Activated naive CD8-positive, alpha-beta T cell treated with anti-CD3 and anti-CD28 coated beads, Interleukin-2, amount 50 U/mL, for 24 hours (primary cell): ENCODE results near the gene ACYP2.
"Not testable (repeated sequence)": the region's sequence is repeated elsewhere in the genome, so short reads cannot be mapped to it uniquely, and the experiment has no call there.

ENCODE experiments used
- ATAC-seq: fragments of 150-1000 bp; cut with Tn5 transposase; one replicate; pipeline ENCODE4 v1.10.0; 2021
- DNase-seq: peaks from one replicate; pipeline ENCODE4 v3.0.0; 2021
- H3K27ac Mint-ChIP-seq: one replicate; pipeline ENCODE4 v1.8.0; 2021; ENCODE audit warnings: mild to moderate bottlenecking, mixed read lengths
- H3K27me3 Mint-ChIP-seq: one replicate; pipeline ENCODE4 v1.8.0; 2021; ENCODE audit warnings: mixed read lengths
- H3K36me3 Mint-ChIP-seq: one replicate; pipeline ENCODE4 v1.8.0; 2021; ENCODE audit warnings: low read depth, mixed read lengths
- H3K4me1 Mint-ChIP-seq: one replicate; pipeline ENCODE4 v1.8.0; 2021; ENCODE audit warnings: mixed read lengths
- H3K4me3 Mint-ChIP-seq: one replicate; pipeline ENCODE4 v1.8.0; 2021; ENCODE audit warnings: mild to moderate bottlenecking, moderate library complexity, mixed read lengths
- H3K9me3 Mint-ChIP-seq: one replicate; pipeline ENCODE4 v1.8.0; 2021; ENCODE audit warnings: mixed read lengths

ACYP2 gene

DNA sequence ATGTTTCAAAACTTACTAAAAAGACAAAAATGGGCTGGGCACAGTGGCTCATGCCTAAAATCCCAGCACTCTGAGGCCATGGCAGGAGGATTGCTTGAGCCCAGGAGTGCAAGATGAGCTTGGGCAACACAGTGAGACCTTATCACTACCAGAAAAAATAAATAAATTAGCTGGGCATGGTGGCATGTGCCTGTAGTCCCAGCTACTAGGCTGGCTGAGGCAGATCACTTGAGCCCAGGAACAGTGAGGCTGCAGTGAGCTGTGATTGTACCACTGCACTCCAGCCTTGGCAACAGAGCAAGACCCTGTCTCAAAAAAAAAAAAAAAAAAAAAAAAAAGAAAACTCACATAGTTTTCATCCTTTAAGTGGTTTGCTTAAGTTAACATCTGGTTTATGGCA lies 134.2 kb downstream of the ACYP2 start:
- peaks cover 5% of the 10 kb centered on the region for H3K9me3 Mint-ChIP-seq

DNA sequence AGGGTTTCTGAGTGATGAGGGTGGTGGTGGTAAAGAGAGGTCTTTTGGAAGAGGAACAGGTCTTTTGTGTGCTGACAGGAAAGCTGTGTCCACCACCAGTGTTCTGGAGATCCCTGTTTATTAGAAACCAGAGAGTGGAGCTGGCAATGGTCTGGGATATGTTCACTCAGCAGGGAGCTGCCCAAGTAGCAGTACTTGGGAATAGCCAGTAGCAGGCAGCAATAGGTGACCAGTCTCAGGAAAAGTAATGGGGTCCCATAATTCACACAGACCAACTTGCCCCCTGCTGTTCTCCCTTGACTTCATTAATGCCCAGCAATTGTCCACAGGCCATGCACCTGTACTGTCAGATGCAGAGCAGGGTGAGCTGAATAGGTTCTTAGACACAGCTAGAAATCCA lies 138.8 kb downstream of the ACYP2 start:
- peaks cover 7% of the 10 kb centered on the region for H3K36me3 Mint-ChIP-seq
- H3K9me3 Mint-ChIP-seq: no peaks in the 10 kb centered on the region
- no peak overlapping the region for H3K4me3 Mint-ChIP-seq
- no peak for ATAC-seq
- no peak for DNase-seq
- no peaks in the 10 kb centered on the region for H3K4me1 Mint-ChIP-seq
- H3K27me3 Mint-ChIP-seq: no peaks in the 10 kb centered on the region
- no peak overlapping the region for H3K27ac Mint-ChIP-seq

More for the DNA sequence above, 134.2 kb downstream of the ACYP2 start:
- no peak for DNase-seq
- Mint-ChIP-seq H3K27ac (no peak overlapping the region), H3K4me1 (no peaks in the 10 kb centered on the region), H3K4me3 (no peak overlapping the region), H3K27me3 (no peaks in the 10 kb centered on the region), H3K36me3 (peaks cover 4% of the 10 kb centered on the region)
- no peak for ATAC-seq

GRCh38 chr2:54255230-54256090 lies 140.0 kb downstream of the ACYP2 start:
- no peak for ATAC-seq
- Mint-ChIP-seq H3K36me3 (peaks cover 7% of the 10 kb centered on the region), H3K4me3 (no peak overlapping the region), H3K4me1 (no peaks in the 10 kb centered on the region), H3K27ac (no peak overlapping the region), H3K27me3 (no peaks in the 10 kb centered on the region), H3K9me3 (no peaks in the 10 kb centered on the region)
- no peak for DNase-seq

GRCh38 chr2:54256091-54256694 lies 140.8 kb downstream of the ACYP2 start, which contains the start of gene TSPYL6:
TSPYL6 (minus strand) TSS chr2:54256229; CDS start chr2:54256151, 78 bp downstream.
- no peak for DNase-seq
- Mint-ChIP-seq H3K9me3 (no peaks in the 10 kb centered on the region), H3K4me1 (no peaks in the 10 kb centered on the region), H3K27me3 (no peaks in the 10 kb centered on the region), H3K36me3 (peaks cover 7% of the 10 kb centered on the region), H3K4me3 (no peak within 1 kb of the TSS), H3K27ac (no peak within 1 kb of the TSS)
- ATAC-seq: no peak

DNA sequence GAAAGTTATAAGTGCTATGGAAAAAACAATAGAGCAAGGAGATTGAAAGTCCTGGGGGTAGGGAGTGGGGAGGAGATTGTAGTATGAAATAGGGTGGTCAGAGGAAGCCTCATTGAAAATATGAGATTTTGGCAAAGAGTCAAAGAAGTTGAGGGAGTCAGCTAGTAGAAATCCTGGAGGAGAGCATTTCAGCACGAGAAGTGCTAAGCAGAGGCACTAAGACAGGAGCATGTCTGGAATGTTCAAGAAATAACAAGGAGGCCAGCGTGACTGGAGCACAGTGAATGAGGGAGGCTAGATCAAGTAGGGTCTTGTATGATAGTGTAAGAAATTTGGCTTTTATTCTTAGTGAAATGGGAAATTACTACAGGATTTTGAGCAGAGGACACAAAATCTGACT lies 142.8 kb downstream of the ACYP2 start:
- Mint-ChIP-seq H3K27me3 (no peaks in the 10 kb centered on the region), H3K9me3 (no peaks in the 10 kb centered on the region), H3K4me1 (no peaks in the 10 kb centered on the region), H3K27ac (no peak overlapping the region), H3K4me3 (no peak overlapping the region), H3K36me3 (peaks cover 4% of the 10 kb centered on the region)
- no peak for ATAC-seq
- no peak for DNase-seq

DNA sequence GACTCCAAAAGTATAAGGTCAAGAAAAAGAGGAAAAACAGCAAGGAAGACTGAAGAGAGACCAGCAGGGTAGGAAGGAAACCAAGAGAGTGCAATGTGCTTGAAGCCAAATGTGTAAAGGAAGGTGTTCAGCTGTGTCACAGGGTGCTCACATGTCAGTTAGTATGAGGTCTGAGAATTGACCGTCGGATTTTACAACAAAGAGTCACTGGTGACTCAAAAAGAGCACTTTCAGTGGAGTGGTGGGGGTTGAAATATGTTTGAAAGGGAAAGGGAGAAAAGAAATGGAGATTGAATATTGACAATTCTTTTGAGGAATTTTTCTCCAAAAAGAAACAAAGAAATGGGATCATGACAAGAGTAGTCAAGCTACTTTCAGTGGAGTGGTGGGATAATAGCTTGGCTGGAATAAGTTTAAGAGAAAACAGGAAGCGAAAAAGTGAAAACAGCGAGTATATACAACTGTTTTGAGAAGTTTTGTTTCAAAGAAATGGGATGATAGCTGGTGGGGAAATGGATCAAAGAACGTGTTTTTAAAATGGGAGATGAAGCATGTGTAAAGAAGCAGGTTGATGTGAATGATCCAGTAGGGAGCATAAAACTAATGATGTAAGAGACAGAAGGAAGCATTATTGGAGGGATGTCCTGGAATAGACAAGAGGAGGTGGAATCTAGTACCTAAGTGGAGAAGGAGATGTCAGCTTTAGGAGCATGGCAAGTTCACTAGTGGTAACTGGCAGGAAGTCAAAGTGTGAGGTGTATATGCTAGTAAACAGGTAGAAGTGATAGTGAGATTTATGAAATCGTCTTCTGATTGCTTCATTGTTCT lies 144.2 kb downstream of the ACYP2 start:
- H3K27ac Mint-ChIP-seq: no peak overlapping the region
- H3K4me3 Mint-ChIP-seq: no peak overlapping the region
- H3K4me1 Mint-ChIP-seq: no peaks in the 10 kb centered on the region
- H3K9me3 Mint-ChIP-seq: peaks cover 7% of the 10 kb centered on the region
- no peak for DNase-seq
- no peak for ATAC-seq
- H3K36me3 Mint-ChIP-seq: peaks cover 5% of the 10 kb centered on the region
- no peaks in the 10 kb centered on the region for H3K27me3 Mint-ChIP-seq

- ATAC-seq: no peak
- H3K4me1 Mint-ChIP-seq: no peaks in the 10 kb centered on the region
These were observed 144.8 kb downstream of the ACYP2 start for GRCh38 chr2:54260241-54260595.

DNA sequence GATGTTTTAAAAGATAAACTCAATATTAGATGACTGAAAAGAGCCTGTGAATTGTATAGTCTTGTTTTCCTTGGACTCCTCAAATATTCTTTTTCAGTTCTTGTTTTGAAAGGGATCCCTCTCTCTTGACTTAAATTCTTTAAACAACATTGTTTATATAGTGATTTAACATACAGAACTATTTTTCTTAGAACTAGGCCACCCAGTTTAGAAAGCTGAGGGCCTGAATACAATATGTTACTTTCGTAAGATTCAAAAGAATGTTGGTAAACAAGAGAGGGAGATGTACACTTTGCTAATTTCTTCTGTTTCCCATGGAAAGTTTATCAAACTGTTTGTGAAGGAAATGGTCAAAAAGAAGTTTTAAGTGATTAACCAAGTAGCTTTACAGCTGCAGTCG lies 146.1 kb downstream of the ACYP2 start:
- ATAC-seq: no peak
- H3K27me3 Mint-ChIP-seq: no peaks in the 10 kb centered on the region
- H3K36me3 Mint-ChIP-seq: peaks cover 7% of the 10 kb centered on the region
- no peak overlapping the region for H3K4me3 Mint-ChIP-seq
- H3K27ac Mint-ChIP-seq: no peak overlapping the region
- no peak for DNase-seq
- no peaks in the 10 kb centered on the region for H3K4me1 Mint-ChIP-seq
- peaks cover 17% of the 10 kb centered on the region for H3K9me3 Mint-ChIP-seq

More at GRCh38 chr2:54260241-54260595, 144.8 kb downstream of the ACYP2 start:
- Mint-ChIP-seq H3K4me3 (no peak overlapping the region), H3K27ac (no peak overlapping the region), H3K27me3 (no peaks in the 10 kb centered on the region), H3K36me3 (peaks cover 5% of the 10 kb centered on the region), H3K9me3 (peaks cover 13% of the 10 kb centered on the region)
- DNase-seq: no peak

- Mint-ChIP-seq H3K27me3 (no peaks in the 10 kb centered on the region), H3K4me3 (no peak overlapping the region), H3K9me3 (peaks cover 17% of the 10 kb centered on the region), H3K4me1 (no peaks in the 10 kb centered on the region), H3K36me3 (peaks cover 7% of the 10 kb centered on the region), H3K27ac (no peak overlapping the region)
- no peak for ATAC-seq
- no peak for DNase-seq
These were observed 146.8 kb downstream of the ACYP2 start for GRCh38 chr2:54262015-54262765.

DNA sequence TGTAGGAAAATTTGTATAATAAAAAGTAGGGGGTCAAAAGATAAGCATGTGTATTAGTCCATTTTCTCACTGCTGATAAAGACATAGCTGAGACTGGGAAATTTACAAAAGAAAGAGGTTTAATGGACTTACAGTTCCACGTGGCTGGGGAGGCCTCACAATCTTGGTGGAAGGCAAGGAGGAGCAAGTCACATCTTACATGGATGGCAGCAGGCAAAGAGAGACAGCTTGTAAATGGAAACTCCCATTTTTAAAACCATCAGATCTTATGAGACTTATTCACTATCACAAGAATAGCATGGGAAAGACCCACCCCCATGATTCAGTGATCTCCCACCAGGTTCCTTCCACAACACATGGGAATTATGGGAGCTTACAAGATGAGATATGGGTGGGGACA lies 149.7 kb downstream of the ACYP2 start:
- H3K36me3 Mint-ChIP-seq, DNase-seq, H3K4me1 Mint-ChIP-seq, H3K27me3 Mint-ChIP-seq, H3K27ac Mint-ChIP-seq, H3K4me3 Mint-ChIP-seq, ATAC-seq: not testable (repeated sequence)
- peaks cover 17% of the 10 kb centered on the region for H3K9me3 Mint-ChIP-seq

DNA sequence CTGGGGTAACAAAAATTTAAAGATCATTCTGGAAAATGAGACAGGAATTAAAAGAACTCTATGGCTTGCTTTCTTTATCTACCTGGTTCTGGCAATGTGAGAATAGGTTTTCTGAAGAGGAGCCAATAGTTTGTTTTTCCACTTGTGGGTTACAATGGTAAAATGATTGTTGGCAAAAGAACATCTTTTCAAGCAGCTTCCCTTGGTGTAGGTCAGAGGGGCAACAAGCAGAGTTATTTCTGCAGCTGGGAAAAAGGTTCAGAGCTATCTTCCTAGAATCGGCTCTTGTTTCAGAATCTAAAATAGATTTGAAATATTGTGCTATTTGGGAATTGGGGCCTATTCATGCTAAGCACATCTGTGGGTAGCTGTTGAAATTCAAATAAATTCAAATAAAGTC lies 152.2 kb downstream of the ACYP2 start:
- H3K4me1 Mint-ChIP-seq: peaks cover 10% of the 10 kb centered on the region
- no peak overlapping the region for H3K4me3 Mint-ChIP-seq
- ATAC-seq (no peak), DNase-seq (no peak)
- H3K9me3 Mint-ChIP-seq: peaks cover 17% of the 10 kb centered on the region
- no peaks in the 10 kb centered on the region for H3K27me3 Mint-ChIP-seq
- peaks cover 7% of the 10 kb centered on the region for H3K36me3 Mint-ChIP-seq
- H3K27ac Mint-ChIP-seq: no peak overlapping the region

- Mint-ChIP-seq H3K27me3 (no peaks in the 10 kb centered on the region), H3K36me3 (peaks cover 3% of the 10 kb centered on the region), H3K9me3 (no peaks in the 10 kb centered on the region), H3K4me1 (peaks cover 12% of the 10 kb centered on the region), H3K27ac (no peak overlapping the region), H3K4me3 (no peak overlapping the region)
- ATAC-seq (no peak), DNase-seq (no peak)
These were observed 155.8 kb downstream of the ACYP2 start for GRCh38 chr2:54271189-54271588.

GRCh38 chr2:54271843-54272627 lies 156.6 kb downstream of the ACYP2 start:
- Mint-ChIP-seq H3K4me1 (peaks cover 12% of the 10 kb centered on the region), H3K4me3 (no peak overlapping the region), H3K27me3 (no peaks in the 10 kb centered on the region), H3K36me3 (peaks cover 3% of the 10 kb centered on the region), H3K27ac (no peak overlapping the region), H3K9me3 (no peaks in the 10 kb centered on the region)
- ATAC-seq: peak; percentile 28
- DNase-seq: no peak
